ENCODE measurements around the gene CXADR. TPM values are rescaled to one million over a fixed set of nuclear protein-coding genes. Genes with fewer than 3 reads are reported as not detected.
"Not testable (repeated sequence)": the region's sequence is repeated elsewhere in the genome, so short reads cannot be mapped to it uniquely, and the experiment has no call there.

CXADR gene
- total RNA-seq, 4 donors from 2014 or later = 1.3 to 29.9 (median 17.9) TPM

DNA sequence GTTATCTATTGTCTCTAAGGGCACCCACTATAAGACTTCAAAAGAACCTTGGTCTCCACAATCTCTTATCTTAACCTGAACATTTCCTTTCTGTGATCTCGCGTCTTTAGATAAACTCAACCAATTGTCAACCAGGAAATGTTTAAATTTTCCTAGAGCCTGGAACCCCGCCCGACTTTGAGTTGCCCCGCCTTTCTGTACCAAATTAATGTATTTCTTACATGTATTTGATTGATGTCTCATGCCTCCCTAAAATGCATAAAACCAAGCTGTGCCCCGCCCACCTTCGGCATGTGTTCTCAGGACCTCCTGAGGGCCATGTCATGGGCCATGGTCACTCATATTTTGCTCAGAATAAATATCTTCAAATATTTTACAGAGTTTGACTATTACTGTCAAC, 5.9 kb upstream of the CXADR start:
- TF ChIP-seq, protein P1, sequence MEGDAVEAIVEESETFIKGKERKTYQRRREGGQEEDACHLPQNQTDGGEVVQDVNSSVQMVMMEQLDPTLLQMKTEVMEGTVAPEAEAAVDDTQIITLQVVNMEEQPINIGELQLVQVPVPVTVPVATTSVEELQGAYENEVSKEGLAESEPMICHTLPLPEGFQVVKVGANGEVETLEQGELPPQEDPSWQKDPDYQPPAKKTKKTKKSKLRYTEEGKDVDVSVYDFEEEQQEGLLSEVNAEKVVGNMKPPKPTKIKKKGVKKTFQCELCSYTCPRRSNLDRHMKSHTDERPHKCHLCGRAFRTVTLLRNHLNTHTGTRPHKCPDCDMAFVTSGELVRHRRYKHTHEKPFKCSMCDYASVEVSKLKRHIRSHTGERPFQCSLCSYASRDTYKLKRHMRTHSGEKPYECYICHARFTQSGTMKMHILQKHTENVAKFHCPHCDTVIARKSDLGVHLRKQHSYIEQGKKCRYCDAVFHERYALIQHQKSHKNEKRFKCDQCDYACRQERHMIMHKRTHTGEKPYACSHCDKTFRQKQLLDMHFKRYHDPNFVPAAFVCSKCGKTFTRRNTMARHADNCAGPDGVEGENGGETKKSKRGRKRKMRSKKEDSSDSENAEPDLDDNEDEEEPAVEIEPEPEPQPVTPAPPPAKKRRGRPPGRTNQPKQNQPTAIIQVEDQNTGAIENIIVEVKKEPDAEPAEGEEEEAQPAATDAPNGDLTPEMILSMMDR (IDR thresholded peaks at IDR 0.05) = no peak
- no peak for TF ChIP-seq POLR2A (IDR thresholded peaks at IDR 0.05)
- intact Hi-C loops (cut with DNase I; ENCODE audit: low total_unique reads) = no loop called here
- no peaks in the 10 kb centered on the region for H3K36me3 ChIP-seq
- DNase-seq = no peak
- no peaks in the 10 kb centered on the region for H3K27me3 ChIP-seq
- H3K4me1 ChIP-seq = no peaks in the 10 kb centered on the region
- H3K9me3 ChIP-seq = no peaks in the 10 kb centered on the region
- no peak overlapping the region for H3K4me3 ChIP-seq
- no peak overlapping the region for H3K27ac ChIP-seq

- Histone ChIP-seq H3K27me3 (no peaks in the 10 kb centered on the region), H3K36me3 (no peaks in the 10 kb centered on the region), H3K4me1 (no peaks in the 10 kb centered on the region), H3K9me3 (no peaks in the 10 kb centered on the region), H3K4me3 (no peak overlapping the region), H3K27ac (no peak overlapping the region)
- TF ChIP-seq, protein P1 (IDR thresholded peaks at IDR 0.05) = no peak
- no peak for TF ChIP-seq POLR2A (IDR thresholded peaks at IDR 0.05)
- no peak for DNase-seq
- intact Hi-C loops (cut with DNase I; ENCODE audit: low total_unique reads) = no loop called here
Measured at GRCh38 chr21:17507591-17507990, 5.3 kb upstream of the CXADR start.

GRCh38 chr21:17513214-17514123, 626 bp downstream of the CXADR start:
- intact Hi-C loops (cut with DNase I; ENCODE audit: low total_unique reads) = no loop called here
- peak overlapping the region; percentile 33 to 75 for H3K27ac ChIP-seq
- no peaks in the 10 kb centered on the region for H3K36me3 ChIP-seq
- no peaks in the 10 kb centered on the region for H3K4me1 ChIP-seq
- TF ChIP-seq, protein P1 (IDR thresholded peaks at IDR 0.05) = no peak
- no peak for TF ChIP-seq POLR2A (IDR thresholded peaks at IDR 0.05)
- peak overlapping the region; percentile 43 to 66 for H3K4me3 ChIP-seq
- peak; percentile 23 to 27 for DNase-seq
- H3K9me3 ChIP-seq = no peaks in the 10 kb centered on the region
- H3K27me3 ChIP-seq = no peaks in the 10 kb centered on the region

GRCh38 chr21:17514124-17514845, 1.4 kb downstream of the CXADR start:
- Histone ChIP-seq H3K27me3 (no peaks in the 10 kb centered on the region), H3K4me1 (no peaks in the 10 kb centered on the region), H3K4me3 (peak overlapping the region; percentile 43 to 66), H3K36me3 (no peaks in the 10 kb centered on the region), H3K27ac (peak overlapping the region; percentile 33 to 75), H3K9me3 (no peaks in the 10 kb centered on the region)
- TF ChIP-seq, protein P1 (IDR thresholded peaks at IDR 0.05) = no peak
- TF ChIP-seq POLR2A (IDR thresholded peaks at IDR 0.05) = no peak
- intact Hi-C loops (cut with DNase I; ENCODE audit: low total_unique reads) = no loop called here
- DNase-seq = no peak

DNA sequence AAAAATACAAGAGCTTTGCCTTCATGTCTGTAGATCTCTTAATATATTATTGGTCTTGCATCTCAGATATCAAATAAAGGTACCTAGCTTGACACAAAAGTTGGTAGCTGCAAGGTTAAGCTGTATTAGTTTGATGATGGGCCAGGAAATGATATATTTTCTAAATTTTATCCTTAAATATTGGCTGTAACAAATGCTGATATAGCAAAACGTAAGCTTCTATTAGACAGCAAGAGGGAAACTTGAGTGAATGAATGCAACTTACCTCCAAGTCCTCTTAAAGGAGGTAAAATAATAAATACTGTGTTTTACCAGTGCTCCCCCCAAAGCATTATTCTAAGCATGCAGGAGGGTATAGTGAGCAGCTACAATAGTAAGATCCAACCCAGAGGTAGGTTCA, 4.2 kb downstream of the CXADR start:
- H3K9me3 ChIP-seq; intact Hi-C loops (cut with DNase I; ENCODE audit: low total_unique reads); H3K4me3 ChIP-seq; H3K36me3 ChIP-seq; H3K4me1 ChIP-seq; H3K27me3 ChIP-seq; H3K27ac ChIP-seq; DNase-seq: not testable (repeated sequence)

Data from uterus (tissue), 4 donors.